Measurements from ENCODE around the gene PEX26.
A peak's percentile ranks its signal among the peaks of the same experiment; 100 is the strongest.
"Not testable (repeated sequence)": the region's sequence is repeated elsewhere in the genome, so short reads cannot be mapped to it uniquely, and the experiment has no call there.

PEX26 gene

DNA sequence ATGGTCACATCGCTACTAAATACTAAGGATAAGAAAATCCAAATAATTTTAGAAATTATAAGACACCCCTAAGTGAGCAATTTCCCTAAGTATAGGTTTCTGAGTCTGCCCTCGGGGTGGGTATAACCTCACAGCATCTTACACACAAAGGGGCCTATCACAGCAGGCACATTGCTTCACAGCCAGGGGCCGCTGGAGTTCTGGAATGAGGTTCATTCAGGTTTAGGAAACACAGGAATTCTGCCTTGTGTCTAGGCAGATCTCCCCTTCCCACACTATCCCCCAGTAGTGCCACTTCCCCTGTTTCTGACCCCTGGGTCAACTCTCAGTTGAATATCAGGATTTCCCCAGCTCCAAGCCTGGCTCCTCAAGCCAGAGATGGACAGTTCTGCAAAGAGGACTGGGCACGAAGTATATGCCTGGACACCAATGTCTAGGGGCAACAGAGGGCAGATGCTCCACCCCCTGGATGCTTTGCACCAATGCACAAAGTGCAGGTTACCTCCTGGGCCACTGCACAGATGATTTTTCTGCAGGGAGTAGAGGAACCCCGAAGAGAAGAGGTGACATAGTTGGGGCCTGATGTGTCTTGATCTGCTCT is 44.3 kb downstream of the PEX26 start:
- DNase-seq: no peak

- not testable (repeated sequence) for DNase-seq
Observed at GRCh38 chr22:18123476-18124025, 45.8 kb downstream of the PEX26 start.

DNA sequence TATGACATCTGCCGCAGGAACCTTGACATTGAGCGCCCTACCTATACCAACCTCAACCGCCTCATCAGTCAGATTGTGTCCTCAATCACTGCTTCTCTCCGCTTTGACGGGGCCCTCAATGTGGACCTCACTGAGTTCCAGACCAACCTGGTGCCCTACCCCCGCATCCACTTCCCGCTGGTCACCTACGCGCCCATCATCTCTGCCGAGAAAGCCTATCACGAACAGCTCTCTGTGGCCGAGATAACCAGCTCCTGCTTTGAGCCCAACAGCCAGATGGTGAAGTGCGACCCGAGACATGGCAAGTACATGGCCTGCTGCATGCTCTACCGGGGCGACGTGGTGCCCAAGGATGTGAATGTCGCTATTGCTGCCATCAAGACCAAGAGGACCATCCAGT is 48.8 kb downstream of the PEX26 start:
- DNase-seq: no peak

- DNase-seq: no peak
Observed at GRCh38 chr22:18130018-18130417, 52.2 kb downstream of the PEX26 start.

GRCh38 chr22:18130699-18131429 is 53.1 kb downstream of the PEX26 start:
- no peak for DNase-seq

GRCh38 chr22:18133452-18133851 is 55.7 kb downstream of the PEX26 start:
- no peak for DNase-seq

GRCh38 chr22:18136563-18137320 is 59.0 kb downstream of the PEX26 start:
- DNase-seq: no peak

GRCh38 chr22:18141004-18141403 is 63.2 kb downstream of the PEX26 start:
- DNase-seq: not testable (repeated sequence)

DNA sequence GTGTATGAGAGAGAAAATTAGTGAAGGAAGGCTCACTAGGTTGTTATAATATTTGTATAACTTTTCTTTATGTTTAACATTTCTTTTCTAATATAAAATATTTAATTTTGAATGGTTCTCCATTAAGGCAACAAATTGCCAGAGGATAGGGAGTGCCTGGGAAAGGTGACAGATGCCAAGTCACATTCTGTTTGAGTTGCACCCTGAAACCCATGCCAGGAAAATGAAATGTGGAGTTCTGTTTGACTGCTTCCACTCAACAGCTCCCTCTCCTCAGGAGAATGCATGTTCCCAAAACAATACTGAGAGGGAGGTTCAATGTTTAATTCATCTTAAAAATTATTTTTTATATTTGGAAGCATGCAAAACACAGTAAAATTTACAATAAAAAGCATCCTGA is 66.3 kb downstream of the PEX26 start:
- no peak for DNase-seq

GRCh38 chr22:18145676-18146388 is 68.0 kb downstream of the PEX26 start:
- no peak for DNase-seq

DNA sequence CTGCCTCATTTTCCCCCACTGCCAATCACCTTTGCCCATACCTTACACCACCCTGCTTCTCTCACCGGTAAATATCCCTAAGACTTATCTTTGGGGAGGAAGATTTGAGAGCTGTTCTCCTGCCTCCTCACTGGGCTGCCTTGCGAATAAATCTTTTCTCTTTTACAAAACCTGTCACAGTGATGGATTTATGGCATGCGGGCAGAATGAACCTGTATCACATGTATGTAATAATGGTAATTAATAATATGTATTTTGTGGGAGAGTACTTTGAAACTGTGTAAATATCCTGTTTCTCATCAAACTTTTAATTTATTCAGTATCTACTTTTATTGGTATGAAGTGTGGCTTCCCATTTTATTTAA is 68.6 kb downstream of the PEX26 start:
- DNase-seq: no peak

DNA sequence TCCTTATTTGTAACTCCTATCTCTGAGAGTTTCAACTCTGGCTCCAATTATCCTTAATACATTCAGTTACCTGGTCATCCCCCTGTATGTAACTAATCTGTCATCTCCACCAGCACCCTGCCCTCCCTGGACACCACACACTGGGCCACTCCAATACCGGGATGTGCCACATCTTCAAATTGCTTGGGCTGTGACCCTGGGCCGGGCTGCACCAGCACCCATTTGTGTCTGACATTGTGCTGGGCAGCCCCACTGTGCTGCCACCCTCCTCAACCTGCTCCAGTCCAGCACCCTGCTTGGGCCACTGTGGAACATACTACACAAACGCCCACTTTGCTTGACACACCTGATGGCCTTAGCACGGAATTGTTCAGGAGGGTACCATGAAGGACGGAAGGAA is 70.0 kb downstream of the PEX26 start:
- DNase-seq: no peak

GRCh38 chr22:18148293-18148965 is 70.6 kb downstream of the PEX26 start:
- no peak for DNase-seq

DNA sequence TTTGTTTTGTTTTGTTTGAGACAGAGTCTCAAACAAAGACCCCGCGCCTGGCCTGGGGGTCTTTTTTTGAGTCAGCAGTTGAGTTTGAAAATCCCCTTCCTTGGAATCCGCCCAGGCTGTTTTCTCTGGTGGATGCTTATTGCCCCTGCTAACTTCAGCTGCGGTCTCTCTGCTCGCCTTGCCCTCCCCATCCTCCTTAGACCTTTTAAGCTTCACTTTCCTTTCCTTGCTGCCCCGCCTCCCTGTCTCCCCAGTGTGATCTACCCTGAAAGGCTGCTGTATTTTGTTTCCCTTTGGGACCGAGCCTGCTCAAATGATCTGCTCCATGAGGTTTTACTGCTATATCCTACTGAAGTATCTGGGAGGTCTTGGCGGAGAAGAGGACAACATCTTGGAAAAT is 74.7 kb downstream of the PEX26 start:
- peak; percentile 55 to 64 for DNase-seq

DNA sequence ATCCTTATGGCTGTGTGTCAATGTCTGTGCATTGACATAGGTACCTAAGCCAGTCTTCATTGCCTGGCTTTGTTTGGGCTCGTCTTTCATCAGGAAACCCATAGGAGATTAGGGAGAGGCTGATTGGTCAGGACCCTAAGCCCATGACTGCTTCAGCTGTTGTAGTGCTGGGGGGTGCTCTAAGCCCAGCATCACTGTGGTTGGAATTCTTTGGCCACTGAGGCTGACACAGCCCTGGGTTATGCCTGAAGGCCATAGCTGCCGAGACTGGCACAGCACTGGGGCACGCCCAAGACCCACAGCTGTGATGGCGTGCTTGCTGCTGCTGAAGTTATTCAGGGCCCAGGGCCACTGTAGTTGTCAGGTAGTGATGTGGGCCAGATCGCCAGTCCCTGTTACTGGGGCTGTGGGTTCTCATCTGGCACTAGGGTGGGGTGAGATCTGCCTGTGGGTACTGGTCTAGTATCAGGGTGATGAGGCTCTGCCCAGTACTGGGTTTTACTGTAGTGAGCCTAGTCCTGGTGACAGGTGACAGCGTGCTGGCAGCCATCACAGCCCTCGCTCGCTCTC is 77.1 kb downstream of the PEX26 start:
- DNase-seq: no peak

All from CD4-positive, alpha-beta T cell treated with Interferon alpha-2 for 1 hour (primary cell).